GM12878 (cell line): ENCODE results near the gene ASIC3.

Experiments used
- CTCF ChIP-seq, 3 experiments: IDR thresholded peaks in 2 of 3; conservative IDR thresholded peaks in 1 of 3; 2 replicates each; pipeline ENCODE4 v1.5.1; 2011; ENCODE audit warnings: low read depth in 3 of 3, low read length in 3 of 3, mild to moderate bottlenecking in 3 of 3, control low read depth in 2 of 3, moderate library complexity in 2 of 3, inconsistent platforms in 1 of 3, mixed read lengths in 1 of 3; ENCODE audit not compliant: control insufficient read depth in 2 of 3, insufficient read depth in 1 of 3; ENCODE audit errors: extremely low read depth in 1 of 3
- JUNB ChIP-seq: IDR thresholded peaks from 2 replicates; pipeline ENCODE4 v1.6.1; 2016; ENCODE audit warnings: antibody characterized with exemption, mild to moderate bottlenecking
- RELA ChIP-seq: fragments of 450-650 bp; IDR thresholded peaks from 2 replicates; pipeline ENCODE4 v1.8.0; 2014; ENCODE audit warnings: borderline replicate concordance; ENCODE audit not compliant: partially characterized antibody

- TF ChIP-seq RELA (no peak), CTCF (IDR thresholded peaks at IDR 0.05 in 2 of 3, conservative IDR thresholded peaks at IDR 0.05 in 1 of 3; ENCODE audit: control insufficient read depth in 2 of 3, extremely low read depth in 1 of 3, insufficient read depth in 1 of 3, low read depth in 3 of 3, low read length in 3 of 3) (no peak), JUNB (no peak)
Measured at GRCh38 chr7:151088019-151088855, 39.9 kb downstream of the ASIC3 start.
